Left hindlimb (tissue), 1 donor: Measurements from ENCODE around the gene IMPG2.
A peak's percentile ranks its signal among the peaks of the same experiment; 100 is the strongest.

Experiments used
- DNase-seq: peaks from one replicate; pipeline ENCODE4 v3.0.0-alpha.2; 2018

IMPG2 gene

DNA sequence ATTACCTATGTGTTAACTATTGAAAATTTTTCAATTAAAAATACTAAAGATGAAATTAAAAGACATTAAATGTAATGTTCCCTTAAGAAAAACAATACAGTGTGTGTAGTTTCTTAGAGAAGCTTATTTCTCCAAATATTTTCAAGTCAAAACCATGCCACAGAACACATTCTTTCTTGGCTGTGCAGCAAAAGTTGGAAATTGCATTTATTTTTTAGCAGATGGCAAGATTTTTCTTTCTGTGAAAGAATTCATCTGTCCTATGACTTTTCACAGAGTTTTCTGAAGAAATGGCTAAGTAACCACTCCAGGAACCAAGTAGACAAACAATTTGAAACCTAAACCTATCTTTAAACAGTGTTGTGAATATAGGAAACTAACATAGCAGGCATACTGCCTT lies 47.2 kb downstream of the IMPG2 start:
- DNase-seq, result no peak

DNA sequence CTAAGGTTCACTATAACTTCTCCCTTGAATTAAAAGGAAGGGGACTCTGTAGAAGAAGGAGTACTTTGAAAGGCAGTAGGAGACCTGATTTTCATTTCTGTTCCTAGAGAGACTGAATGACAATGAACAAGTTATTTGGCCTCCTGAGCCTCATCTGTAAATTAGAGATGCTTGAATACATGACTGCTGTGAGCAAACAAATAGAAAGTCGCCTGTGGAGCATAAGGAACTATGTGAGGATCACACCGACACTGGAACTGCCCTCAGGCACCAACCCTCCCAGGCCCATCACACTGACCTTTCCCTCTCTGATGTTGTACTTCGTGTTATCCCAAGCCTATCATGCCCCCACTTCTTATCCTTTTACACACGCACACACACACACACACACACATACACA lies 48.6 kb downstream of the IMPG2 start:
- DNase-seq, result no peak

DNA sequence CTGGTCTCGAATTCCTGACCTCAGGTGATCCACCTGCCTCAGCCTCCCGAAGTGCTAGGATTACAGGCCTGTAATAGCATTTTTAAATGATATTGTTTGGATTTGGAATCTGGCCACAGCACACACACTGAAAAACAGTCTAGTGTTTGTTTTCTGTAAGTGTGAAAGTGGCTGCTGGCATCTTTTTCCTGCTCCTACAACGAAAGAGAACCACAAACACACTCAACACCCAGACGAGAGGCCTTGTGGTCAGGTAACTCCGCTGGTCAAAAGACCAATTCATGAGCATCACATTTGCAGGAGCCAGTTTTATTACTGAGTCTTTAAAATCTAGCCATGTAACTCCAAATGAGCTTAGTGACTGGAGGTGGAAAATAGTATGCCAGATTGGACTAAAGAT lies 50.2 kb downstream of the IMPG2 start:
- no peak for DNase-seq

DNA sequence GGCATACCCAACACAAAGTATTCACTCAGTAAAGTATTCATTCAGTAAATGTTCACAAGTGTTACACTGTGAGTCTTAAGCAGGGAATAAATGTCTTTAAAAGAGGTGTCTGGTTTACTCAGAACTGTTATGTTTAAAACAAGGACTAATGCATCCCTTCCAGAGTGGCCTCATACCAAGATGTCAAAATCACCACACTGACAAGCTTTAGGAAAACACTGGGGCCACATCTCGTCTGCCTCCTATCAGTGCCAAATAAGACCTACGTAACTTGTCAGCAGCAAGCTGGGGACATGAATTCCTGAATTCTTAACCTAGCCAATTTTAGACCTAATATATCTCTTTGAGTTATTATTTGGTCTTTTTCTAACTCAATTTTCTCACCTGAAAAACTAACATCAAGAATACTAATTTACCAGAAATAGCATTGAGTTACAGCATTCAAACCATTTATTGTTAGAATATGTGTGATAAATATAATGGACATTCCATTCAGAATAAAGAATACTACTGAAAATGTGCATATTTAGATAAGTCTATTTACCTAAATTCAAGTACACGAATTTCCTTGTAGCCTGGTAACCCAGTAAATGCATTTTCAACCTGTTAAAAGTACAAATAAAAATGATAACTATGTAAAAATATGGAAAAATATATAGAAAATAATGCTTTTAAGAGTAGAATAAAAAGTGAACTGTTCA lies 51.3 kb downstream of the IMPG2 start:
- no peak for DNase-seq

DNA sequence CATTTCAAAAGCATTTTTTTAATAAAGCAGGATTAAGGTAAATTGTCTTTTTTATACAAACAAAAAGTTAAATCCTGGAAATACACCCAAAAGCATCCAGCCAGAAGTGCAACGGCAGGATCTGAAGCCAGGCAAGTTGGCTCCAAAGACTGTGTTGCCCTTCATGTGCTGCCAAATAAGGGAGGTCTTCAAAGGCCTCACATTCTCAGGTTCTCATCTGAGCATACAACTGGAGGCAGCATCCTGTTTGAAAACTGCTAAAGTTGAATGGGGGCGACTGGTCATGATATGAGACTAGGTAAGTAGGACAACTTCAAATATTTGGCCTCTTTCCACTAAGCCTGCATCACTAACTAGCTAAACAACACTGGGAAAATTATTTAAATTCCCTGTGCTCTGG lies 52.2 kb downstream of the IMPG2 start:
- DNase-seq, result peak; percentile 57

DNA sequence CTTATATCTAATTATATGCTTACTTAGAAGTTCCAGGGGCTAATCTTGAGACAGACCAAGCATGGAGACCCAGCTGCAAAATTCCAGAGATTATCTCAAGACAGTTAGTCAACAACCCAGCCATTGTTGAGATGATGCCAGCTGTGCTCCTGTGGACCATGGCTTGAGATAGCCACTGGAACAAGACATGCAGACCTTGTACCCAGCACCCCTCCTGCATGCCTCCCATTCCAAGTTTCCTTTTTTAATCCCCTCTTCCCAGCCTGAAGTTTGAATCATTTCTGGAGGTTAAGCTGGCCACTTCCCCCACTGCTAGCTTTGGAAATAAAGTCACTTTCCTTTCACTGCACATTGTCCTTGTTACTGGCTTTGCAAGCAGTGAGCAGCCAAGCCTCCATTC lies 53.8 kb downstream of the IMPG2 start:
- no peak for DNase-seq

DNA sequence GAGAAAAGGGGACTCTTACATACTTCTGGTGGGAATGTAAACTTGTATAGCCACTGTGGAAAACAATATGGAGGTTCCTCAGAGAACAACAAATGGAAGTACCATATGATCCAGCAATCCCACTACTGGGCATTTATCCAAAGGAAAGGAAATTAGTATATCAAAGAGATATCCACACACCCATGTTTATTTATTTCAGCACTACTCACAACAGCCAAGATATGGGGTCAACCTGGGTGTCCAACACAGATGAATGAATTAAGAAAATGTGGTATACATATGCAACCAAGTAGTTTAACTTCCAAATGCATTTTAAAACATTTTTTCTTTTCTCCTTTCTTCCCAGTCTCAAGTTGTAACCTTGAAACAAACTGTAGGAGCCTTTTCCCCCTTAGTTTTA lies 54.3 kb downstream of the IMPG2 start:
- no peak for DNase-seq

DNA sequence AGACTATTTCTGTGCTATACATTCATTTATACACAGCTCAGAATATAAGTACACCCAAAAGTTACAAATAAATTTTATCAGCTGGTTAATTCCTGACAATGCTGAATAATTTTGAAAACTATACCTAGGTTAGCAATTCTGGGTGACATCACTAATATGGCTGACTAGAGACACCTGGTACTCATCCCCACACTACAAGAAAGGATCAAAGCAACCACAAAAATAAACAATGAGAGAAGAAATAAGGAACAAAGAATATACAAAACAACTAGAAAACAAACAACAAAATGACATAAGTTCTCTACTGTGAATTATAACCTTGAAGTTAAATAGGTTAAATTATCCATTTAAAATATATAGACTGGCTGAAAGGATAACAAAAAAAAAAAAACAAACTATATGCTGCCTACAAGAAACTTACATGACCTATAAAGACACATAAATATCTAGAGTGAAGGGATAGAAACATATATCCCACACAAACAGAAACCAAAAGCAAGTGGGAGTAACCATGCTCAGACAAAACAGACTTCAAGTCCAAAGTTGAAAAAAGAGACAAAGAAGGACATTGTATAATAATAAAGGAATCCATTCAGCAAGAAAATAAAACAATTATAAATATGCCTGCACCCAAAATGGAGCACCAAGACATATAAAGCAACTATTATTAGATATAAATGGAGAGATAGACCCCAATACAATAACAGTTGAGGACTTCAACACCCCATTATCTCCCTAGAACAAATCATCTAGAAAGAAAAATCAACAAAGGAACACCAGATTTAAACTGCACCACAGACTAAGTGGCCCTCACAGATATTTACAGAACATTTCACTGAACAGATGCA lies 57.8 kb downstream of the IMPG2 start:
- DNase-seq, result no peak

DNA sequence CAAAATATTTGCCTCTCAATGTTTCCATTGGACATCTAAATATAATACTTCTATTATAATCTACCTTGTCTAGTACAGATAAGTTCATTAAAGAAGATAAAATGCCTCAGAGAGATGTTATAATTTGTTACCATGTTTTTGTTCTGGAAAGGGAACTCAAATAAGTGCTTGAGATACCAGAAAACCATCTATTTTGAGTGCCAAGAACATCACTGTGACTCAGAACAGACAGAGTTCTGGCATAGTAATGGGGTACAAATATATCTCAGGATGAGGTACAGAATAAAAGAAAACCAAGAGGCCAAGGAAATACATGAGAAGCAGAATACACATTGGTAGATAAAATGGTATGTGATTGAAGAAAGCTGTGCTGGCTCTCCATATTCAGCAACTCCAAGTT lies 58.9 kb downstream of the IMPG2 start:
- DNase-seq, result no peak

DNA sequence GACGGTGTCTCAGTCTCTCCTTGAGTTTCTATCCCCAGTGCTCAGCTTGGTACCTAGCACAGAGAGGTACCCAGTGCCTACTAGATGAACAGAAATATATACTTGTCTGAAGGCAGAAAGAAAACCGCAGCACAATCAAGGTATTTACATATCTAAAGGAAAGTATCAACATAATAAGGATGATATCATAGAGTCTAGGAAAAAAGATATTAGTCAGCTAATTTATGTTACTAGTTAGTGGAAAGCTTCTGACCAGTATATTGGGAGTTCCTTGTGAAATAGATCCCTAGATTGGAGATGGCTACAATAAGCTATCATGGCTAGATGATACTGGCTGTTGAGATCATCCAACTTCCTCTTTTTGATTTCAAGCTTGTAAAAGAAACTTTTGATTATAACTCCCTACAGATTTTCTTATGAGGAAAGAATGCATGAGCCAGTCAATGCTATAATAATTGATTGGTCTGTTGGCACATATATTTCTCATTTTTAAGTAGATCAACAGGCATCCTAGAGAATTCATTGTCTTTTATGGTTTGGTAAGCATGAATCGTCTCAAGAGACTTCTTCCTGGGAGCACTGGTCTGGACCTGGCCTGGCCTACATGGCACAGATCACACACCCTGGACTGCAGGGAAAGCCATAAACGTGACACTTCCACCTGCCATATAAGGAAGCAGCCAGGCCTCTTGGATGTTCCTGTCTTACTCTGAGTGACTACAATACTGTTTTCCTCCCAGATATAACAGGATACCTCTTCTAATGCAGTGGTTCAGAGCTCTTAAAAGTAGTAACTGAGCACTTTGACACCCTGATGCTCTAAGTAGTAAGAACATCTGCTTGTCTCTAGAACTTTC lies 60.7 kb downstream of the IMPG2 start:
- no peak for DNase-seq

DNA sequence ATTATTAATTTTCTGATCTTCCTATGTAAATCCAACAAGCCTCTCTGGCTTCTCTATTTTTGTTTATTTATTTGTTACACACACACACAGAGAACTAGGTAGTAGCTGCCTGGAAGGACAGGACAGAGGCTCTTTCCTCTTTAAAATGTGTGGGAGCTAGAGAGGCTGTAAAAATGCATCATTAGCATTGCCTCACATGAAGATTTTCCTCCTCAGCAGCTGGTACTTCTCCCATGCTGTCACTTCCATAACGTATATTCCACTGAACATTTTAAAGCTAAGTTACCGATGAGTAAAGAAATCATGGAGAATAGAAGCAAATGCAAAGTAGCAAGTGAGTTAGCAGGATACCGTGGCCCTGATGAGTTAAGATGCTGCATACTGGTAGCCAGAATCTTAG lies 63.9 kb downstream of the IMPG2 start:
- no peak for DNase-seq

DNA sequence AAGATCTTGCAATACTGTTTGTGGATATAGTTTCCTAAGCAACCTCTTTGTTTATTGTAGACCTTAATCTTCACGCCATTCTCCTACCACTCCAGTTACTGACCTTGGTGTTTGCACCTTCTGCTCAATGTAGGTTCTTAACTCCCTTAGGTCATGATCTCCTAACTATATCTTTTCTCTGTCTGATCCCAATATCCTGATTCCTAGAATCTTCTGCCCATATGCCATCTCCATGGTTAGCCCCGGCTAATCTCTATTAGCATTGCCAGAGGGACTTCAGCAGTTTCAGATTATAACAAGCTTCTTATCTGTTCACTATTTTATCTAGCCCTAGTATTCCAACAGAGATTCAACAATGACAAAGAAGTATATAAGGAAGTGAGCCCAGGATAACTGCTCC lies 64.9 kb downstream of the IMPG2 start:
- DNase-seq, result no peak

DNA sequence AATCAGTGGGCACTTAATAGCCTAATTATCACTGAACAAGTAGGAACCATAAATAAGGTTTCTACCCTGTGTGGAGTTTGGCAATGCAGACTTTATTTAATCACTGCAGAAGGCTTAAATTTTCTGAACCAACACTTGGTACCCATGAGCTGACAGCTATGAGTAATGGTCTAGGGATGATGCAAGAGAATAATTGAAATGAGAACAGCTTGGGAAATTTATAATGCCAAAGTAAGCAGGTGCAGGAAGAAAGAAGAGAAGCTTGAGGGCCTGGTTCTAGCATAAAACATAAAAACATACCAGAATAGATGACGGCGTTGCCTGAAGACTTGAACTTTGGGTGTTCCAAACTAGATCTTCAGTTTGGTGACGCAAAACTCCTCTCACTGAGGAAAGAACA lies 67.0 kb downstream of the IMPG2 start:
- no peak for DNase-seq

DNA sequence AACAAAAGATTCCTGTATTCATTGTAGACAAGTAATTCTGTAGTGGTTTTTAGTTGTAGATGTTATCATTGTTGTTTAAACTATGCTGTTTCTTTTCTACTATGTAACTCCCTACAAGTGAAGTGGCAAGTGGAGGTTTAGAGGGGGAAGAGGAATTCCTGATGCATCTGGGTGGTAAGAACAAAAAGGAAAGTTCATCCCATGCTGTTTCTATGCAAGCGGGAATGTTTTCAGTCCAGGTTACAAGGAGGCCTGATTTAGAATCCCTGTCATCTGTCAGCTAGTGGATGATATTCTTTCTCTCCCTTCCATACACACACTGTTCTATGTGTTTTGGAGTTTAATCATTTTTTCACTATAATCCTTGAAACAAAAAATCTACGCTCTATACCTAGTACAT lies 67.4 kb downstream of the IMPG2 start:
- DNase-seq, result no peak

DNA sequence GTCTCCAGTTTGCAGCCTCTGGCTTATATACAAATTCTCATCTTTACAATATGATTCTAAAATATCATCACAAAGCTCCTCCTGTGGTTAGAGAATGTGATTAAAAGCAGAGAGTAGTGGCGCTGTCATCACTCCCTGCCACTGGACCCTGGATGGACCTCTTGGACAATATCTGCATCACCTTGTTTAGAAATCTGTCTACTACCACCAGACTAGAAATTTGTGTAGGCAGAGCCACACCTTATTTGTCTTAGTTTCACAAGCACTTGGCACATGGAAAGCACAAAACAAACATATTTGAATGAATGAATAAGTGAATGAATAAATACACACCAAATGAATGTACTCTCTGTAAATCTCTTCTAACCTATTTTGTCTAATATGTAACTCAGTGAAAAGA lies 68.1 kb downstream of the IMPG2 start:
- DNase-seq, result no peak

DNA sequence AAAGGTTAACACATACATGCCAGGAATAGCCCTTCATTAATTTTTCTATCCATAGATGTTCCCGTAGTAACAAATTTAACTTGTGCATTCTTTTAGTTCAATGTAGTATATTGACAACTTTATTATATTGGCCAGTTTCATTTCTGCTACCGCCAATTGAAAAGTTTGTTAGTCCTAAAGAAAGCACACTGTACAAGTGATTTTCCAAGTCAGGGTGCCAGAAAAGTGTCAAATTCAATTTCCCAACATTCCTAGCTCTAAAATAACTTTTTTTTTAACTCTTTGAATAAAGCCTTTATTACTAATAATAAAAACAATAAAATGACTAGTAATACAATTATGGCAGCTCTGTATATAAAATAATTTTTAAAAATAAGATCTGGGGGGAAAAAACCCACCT lies 68.9 kb downstream of the IMPG2 start:
- DNase-seq, result no peak

DNA sequence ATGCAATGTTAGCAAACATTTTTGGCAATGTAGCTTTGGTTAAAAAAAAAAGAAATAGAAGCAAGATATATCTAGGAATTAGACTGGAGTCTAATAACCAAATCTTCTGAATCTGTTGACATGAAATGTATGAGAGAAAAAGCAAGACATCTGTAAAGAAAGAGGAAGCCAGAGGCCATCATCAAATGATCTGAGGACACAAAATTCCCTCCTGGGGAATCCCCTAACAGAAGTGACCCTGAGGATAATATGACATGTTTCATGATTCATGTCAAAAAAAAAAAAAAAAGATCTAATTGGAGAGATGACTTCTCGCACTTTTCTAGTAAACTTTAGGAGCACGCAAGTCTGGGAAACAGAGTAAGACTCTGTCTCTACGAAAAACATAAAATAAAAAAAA lies 70.9 kb downstream of the IMPG2 start:
- DNase-seq, result no peak

DNA sequence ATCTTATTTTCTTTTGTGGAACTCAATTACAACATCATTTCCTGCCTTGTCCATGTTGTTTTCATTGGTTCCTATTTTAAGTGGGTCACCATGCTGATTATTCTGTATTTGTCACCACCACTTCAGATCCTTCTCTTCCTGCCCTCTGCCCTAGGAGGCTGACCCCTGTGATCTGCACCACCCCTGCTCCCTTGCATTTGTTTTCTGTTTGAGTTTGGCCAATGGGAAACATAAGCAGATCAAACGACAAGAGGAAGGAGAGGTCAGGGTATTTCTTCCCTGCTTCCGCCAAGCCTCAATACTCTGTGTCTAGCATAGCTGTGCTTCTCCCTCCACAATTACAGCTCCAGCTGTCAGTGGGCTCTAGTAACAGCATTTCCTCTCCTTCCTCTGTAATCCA lies 71.6 kb downstream of the IMPG2 start:
- no peak for DNase-seq

DNA sequence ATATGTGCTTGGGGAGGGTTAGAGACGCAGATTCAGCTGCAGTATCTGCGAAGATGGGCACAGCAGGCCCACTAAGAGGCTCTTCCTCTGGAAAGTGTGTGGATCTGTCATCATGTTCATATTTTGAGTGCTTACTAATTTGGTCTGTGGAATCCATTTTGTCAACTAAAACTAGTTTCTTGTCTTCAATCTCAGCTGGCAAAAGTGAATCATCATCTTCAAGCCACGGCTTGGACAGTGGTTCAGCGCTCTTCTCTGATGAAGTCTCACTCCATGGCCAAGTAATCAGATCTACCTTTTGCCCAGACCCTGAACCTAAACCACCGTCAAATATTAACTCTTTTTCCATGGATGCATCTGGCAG lies 76.2 kb downstream of the IMPG2 start:
- DNase-seq, result no peak

DNA sequence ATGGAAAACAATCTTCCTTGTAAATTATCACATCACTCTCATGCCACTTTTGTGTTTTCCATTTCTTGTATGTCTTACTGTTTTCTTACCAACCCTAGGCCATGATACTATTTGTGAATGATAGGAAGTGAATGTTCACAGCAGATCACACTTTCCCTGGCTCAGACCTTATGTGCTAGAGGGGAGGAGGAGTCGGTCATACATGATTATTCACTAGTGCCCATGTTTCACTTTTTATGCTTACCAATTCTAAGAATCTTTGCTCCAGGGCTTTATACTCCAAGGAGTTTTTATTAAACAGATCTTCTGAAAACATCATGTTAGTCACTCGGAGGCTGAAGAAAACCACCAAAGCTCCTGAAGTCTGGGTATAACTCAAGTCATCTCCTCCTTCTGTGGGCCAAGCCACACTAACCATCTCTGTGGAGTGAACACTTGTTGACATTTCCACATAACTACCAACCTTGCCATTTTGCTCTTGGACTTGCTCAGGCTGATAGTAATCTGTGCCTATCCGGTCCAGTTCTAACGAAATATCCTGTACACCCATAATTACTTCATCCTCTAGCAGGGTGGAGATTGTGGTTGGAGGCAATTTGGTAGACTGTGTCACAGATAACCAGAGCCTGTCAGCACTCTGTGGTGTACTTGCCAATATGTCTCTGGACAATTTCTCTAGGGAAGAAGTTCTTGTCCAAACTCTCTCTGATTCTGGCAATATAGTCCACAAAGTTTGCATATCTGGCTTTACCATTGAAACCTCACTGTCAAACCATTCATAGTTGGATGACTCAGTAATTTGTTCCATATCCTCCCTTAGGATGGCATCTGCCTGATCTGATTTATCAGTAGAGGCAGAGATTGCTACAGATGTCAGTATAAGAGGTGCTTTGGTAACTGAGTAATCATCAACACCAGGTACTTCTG lies 76.8 kb downstream of the IMPG2 start:
- no peak for DNase-seq

DNA sequence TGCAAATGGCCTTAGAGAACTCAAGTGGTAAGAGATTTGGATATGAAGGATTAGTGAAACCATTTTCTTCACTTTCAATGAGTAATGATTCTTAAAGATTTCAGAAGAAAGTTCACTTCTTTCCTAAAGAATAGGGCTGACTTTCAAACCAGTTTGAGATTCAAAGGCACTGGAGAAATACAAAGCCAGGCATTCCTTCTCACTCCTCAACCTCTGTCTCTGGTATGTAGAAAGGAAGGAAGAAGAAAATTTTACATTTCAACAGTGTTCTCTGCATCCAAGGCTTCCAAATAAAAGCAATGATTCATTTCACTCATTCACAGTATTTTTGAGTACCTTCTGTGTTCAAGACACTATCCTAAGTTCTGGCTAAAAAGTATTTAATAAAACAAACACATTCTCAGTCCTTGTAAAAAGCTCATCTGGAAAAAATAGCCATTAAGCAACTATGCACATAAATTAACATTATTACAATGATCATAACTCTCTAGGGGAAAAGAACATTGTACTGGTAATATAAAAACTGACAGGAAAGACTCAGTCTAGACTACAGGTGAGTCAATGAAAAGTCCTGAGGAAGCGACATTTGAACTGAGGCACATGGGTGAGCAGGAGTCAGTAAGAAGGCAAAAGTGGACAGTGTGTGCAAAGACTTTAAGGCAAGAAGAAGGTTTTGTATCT lies 79.5 kb downstream of the IMPG2 start:
- DNase-seq, result no peak

DNA sequence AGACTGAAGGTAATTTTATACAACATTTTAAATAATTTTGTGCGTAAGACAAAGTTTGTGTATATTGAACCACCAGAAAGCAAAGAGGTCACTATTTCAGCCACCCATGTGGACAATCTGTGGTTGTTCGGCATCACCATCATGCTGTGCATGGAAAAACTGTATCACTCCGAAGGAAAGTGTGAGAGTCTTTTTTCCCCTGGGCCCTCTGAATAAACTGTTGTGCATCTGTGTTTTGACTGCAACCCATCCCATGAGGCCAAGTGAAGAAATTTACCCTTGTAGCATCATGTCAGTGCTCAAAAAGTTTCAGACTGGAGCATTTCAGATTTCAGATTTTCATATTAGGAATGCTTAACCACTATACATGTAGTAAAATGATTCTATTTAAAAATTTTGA lies 85.3 kb downstream of the IMPG2 start:
- no peak for DNase-seq
